ENCODE measurements around the gene MEI4.
"Not testable (repeated sequence)": the region's sequence is repeated elsewhere in the genome, so short reads cannot be mapped to it uniquely, and the experiment has no call there.

Gene MEI4

DNA sequence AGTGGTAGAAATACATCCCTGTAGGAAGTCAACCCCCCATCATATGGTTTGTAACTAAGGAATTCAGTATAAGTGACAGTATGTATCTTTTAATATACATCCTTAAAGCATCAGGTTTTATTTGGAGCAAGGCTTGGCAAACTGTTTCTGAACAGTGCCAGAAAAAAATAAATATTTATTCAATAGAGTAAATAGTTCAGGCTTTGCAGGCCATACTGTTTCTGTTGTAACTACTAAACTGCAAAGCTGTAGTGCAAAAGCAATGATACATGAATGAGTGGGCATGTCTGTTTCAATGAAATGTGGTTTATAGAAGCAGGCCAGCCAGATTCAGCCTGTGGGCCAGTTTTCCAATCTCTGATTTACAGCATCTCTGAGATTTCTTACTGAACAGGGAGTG is 977 bp downstream of the MEI4 start:
- H3K36me3 Mint-ChIP-seq (ENCODE audit: low read depth), result no peaks in the 10 kb centered on the region
- peaks cover 4% of the 10 kb centered on the region for H3K9me3 Mint-ChIP-seq
- no peaks in the 10 kb centered on the region for H3K4me1 Mint-ChIP-seq (ENCODE audit: low read depth)
- H3K4me3 Mint-ChIP-seq, result no peak overlapping the region
- no peak overlapping the region for H3K27ac Mint-ChIP-seq
- no peaks in the 10 kb centered on the region for H3K27me3 Mint-ChIP-seq (ENCODE audit: low read depth)

DNA sequence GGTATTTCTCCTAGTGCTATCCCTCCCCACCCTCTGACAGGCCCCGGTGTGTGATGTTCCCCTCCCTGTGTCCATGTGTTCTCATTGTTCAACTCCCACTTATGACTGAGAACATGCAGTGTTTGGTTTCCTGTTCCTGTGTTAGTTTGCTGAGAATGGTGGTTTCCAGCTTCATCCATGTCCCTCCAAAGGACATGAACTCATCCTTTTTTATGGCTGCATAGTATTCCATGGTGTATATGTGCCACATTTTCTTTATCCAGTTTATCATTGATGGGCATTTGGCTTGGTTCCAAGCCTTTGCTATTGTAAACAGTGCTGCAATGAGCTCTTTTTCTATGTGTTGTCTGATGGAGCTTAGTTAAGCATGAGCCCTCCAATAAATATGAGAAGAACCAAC is 2.2 kb downstream of the MEI4 start:
- H3K27ac Mint-ChIP-seq; H3K4me3 Mint-ChIP-seq; H3K36me3 Mint-ChIP-seq (ENCODE audit: low read depth); H3K9me3 Mint-ChIP-seq; H3K27me3 Mint-ChIP-seq (ENCODE audit: low read depth); H3K4me1 Mint-ChIP-seq (ENCODE audit: low read depth): not testable (repeated sequence)

DNA sequence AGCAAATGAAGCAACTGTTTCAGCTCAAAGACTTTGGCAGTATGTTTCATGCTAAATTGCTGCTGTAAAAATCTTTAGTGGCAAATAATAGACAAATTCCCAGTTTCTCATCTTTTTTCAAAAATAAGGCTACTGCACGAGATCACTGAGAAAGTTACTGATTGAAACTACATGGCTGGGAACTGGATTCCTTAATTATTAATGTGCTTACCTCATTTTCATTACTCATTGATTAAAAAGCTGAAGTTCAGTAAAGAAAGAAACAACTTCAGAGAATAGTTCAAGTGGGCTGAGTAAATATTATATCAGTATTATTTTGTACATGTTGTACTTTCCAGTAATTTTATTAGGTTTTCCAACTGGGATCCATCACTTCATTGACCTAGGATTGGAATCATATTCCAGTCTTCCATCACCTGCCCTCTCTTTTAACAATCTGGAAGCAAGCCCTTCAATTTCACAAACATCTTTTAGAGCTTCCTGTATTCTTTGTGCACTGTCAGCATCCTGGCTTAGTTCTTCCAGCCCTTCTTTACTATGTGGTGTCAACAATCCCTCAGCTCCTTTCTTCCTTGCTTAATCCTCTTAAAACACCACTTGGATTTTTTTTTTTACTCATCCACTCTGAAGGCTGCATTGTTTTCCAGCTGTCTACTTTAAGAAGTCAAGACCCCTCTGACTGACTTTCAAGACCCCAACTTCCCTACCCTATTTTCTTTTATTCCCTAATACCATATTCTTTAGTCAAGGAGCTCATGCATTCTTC is 4.3 kb downstream of the MEI4 start:
- H3K27me3 Mint-ChIP-seq (ENCODE audit: low read depth), result no peaks in the 10 kb centered on the region
- no peak overlapping the region for H3K27ac Mint-ChIP-seq

DNA sequence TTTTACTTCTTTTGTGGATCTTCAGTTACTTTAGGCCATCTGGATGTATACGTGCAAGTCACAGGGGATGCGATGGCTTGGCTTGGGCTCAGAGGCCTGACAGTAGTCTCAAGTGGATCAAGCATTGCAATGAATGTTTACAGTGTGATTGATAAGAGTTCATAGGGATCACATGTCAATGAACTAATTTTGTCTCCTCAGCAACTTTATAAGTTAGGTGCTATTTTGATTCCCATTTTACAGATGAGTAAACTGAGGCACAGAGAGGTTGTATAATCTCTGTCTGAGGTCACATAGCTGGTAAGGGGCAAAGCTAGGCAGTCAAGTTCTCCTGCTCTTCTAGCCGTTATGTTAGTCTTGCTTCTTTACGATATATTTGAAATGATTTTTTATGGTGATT is 13.5 kb downstream of the MEI4 start:
- Mint-ChIP-seq H3K36me3 (ENCODE audit: low read depth) (no peaks in the 10 kb centered on the region), H3K4me1 (ENCODE audit: low read depth) (no peaks in the 10 kb centered on the region), H3K4me3 (no peak overlapping the region), H3K27me3 (ENCODE audit: low read depth) (no peaks in the 10 kb centered on the region), H3K9me3 (peaks cover 13% of the 10 kb centered on the region), H3K27ac (no peak overlapping the region)

More for the DNA sequence above, 4.3 kb downstream of the MEI4 start:
- H3K4me1 Mint-ChIP-seq (ENCODE audit: low read depth), result no peaks in the 10 kb centered on the region
- H3K4me3 Mint-ChIP-seq, result no peak overlapping the region
- H3K36me3 Mint-ChIP-seq (ENCODE audit: low read depth), result no peaks in the 10 kb centered on the region
- peaks cover 4% of the 10 kb centered on the region for H3K9me3 Mint-ChIP-seq

DNA sequence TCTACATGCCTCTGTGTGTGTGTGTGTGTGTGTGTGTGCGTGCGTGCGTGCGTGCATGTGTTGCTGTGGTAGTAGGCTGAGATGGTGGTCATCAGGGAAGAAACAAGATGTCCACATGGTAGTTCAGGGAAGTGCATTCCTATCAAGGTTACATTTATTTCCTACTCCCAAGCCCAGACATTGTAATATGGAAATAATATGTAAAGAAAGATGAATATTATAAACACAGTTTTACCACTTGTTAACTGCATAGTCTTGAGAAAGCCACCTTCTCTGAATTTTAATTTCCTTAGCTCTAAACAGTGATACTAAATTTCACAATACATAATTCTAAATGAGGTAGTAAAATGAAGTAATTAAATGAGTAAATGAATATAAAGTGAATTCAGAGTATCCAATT is 14.0 kb downstream of the MEI4 start:
- H3K36me3 Mint-ChIP-seq (ENCODE audit: low read depth), result no peaks in the 10 kb centered on the region
- no peak overlapping the region for H3K27ac Mint-ChIP-seq
- H3K4me1 Mint-ChIP-seq (ENCODE audit: low read depth), result no peaks in the 10 kb centered on the region
- no peaks in the 10 kb centered on the region for H3K27me3 Mint-ChIP-seq (ENCODE audit: low read depth)
- H3K9me3 Mint-ChIP-seq, result peaks cover 13% of the 10 kb centered on the region
- no peak overlapping the region for H3K4me3 Mint-ChIP-seq

DNA sequence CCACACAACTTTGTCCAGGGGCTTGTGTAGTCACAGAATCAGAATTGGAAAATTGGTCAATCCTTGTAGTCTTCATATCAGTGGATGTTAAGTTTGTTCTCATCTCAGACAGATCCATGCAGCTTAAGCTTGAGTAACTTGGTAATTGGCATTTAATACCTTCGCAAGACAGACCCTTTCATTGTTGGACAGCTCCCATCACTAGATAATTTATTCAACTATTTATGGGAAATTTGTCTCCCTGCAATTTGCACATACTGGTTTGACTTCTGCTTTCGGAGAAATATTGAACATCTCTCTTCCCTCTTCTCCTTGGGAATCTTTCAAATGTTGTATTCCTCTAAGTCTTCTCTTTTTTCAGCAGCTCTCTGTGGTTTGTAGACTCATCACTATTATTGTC is 17.1 kb downstream of the MEI4 start:
- H3K4me3 Mint-ChIP-seq, result no peak overlapping the region
- H3K27me3 Mint-ChIP-seq (ENCODE audit: low read depth), result no peaks in the 10 kb centered on the region
- no peaks in the 10 kb centered on the region for H3K4me1 Mint-ChIP-seq (ENCODE audit: low read depth)
- peaks cover 2% of the 10 kb centered on the region for H3K9me3 Mint-ChIP-seq
- H3K27ac Mint-ChIP-seq, result no peak overlapping the region
- no peaks in the 10 kb centered on the region for H3K36me3 Mint-ChIP-seq (ENCODE audit: low read depth)

DNA sequence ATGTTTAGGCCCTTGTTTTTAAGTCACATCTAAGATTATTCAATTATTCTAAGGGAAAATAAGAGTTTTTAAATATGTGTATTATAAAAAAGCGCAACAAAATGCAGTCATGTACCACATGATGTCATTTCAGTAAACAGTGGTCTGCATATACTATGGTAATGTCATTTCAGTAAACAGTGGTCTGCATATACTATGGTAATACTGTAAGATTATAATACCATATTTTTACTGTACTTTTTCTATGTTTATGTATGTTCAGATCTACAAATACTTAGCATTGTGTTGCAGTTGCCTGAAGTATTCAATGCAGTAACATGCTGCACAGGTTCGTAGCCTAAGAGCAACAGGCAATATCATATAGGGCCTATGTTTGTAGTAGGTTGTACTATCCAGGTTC is 21.4 kb downstream of the MEI4 start:
- Mint-ChIP-seq H3K9me3 (no peaks in the 10 kb centered on the region), H3K4me1 (ENCODE audit: low read depth) (no peaks in the 10 kb centered on the region), H3K36me3 (ENCODE audit: low read depth) (no peaks in the 10 kb centered on the region), H3K27ac (no peak overlapping the region), H3K4me3 (no peak overlapping the region), H3K27me3 (ENCODE audit: low read depth) (no peaks in the 10 kb centered on the region)

DNA sequence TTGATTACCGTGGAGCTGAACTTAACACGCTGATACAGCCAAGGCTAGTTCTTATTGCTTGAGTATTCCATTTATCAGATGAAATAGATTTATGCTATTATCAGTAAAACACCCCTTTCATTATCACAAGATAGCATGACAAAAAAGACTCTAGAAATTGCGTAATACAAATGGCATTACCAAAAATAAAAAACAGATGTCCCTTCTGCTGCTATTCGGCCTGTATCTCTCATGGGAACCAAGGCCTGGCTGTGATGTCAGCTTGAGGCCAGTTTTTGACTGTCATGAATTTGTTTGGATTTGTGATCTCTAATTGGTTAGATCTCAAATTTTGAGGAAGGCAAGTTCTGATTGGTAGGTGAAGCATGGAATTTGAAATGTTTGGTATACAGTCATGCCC is 25.2 kb downstream of the MEI4 start:
- Mint-ChIP-seq H3K4me1 (ENCODE audit: low read depth) (no peaks in the 10 kb centered on the region), H3K9me3 (no peaks in the 10 kb centered on the region), H3K4me3 (no peak overlapping the region), H3K36me3 (ENCODE audit: low read depth) (no peaks in the 10 kb centered on the region), H3K27ac (no peak overlapping the region), H3K27me3 (ENCODE audit: low read depth) (no peaks in the 10 kb centered on the region)

DNA sequence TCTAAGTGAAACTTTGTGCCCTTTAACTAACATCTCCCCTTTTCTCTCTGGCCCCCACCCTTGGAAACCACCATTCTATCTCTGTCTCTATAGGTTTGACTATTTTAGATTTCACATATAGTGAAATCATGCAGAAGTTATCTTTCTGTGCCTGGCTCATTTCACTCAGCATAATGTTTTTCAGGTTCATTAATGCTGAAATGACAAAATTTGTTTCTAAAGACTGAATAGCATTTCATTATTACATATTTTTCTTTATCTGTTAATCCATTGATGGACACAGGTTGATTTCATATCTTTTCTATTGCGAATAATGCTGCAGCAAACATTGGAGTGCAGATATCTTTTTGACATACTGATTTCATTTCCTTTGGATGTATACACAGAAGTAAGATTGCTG is 30.7 kb downstream of the MEI4 start:
- no peak overlapping the region for H3K4me3 Mint-ChIP-seq
- no peaks in the 10 kb centered on the region for H3K9me3 Mint-ChIP-seq
- no peaks in the 10 kb centered on the region for H3K36me3 Mint-ChIP-seq (ENCODE audit: low read depth)
- H3K27ac Mint-ChIP-seq, result no peak overlapping the region
- no peaks in the 10 kb centered on the region for H3K4me1 Mint-ChIP-seq (ENCODE audit: low read depth)
- H3K27me3 Mint-ChIP-seq (ENCODE audit: low read depth), result no peaks in the 10 kb centered on the region

DNA sequence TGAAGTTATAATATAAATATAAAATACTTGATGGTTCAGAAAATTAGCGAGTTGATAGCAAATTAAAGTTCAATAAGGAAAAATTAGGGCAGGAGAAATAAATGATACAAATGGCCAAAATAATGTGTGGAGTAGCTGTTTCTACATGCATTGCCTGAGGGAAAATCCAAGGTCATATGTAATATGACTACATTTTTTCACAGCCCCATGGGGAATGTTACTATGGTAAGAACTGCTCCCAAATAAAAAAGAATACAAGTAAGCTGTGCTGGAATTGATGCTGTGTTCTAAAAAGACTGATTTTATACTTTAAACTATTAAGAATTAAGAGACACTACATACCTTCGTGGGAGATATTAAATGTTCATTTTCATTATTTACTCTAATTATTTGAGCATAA is 34.1 kb downstream of the MEI4 start:
- Mint-ChIP-seq H3K27ac (no peak overlapping the region), H3K36me3 (ENCODE audit: low read depth) (no peaks in the 10 kb centered on the region), H3K4me3 (no peak overlapping the region), H3K27me3 (ENCODE audit: low read depth) (no peaks in the 10 kb centered on the region), H3K9me3 (no peaks in the 10 kb centered on the region), H3K4me1 (ENCODE audit: low read depth) (no peaks in the 10 kb centered on the region)

DNA sequence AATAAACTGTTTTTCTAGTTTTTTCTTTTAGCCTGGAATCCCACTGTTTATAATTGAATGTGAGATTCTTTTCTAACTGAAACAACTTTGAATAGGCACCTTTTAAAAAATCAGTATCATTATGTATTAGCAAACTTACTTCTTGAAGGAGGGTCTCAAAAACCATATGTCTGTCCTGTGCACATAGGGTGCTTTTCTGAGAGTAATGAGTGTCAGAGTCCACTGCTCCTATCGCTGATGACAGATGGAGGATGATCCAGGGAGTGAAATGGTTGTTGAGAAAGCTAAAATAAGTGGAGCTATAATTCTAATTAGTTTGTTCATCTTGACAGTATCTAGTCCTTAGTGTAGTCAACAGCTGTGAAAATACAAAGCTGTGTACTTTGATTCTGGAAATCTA is 35.8 kb downstream of the MEI4 start:
- Mint-ChIP-seq H3K4me1 (ENCODE audit: low read depth) (no peaks in the 10 kb centered on the region), H3K9me3 (no peaks in the 10 kb centered on the region)

DNA sequence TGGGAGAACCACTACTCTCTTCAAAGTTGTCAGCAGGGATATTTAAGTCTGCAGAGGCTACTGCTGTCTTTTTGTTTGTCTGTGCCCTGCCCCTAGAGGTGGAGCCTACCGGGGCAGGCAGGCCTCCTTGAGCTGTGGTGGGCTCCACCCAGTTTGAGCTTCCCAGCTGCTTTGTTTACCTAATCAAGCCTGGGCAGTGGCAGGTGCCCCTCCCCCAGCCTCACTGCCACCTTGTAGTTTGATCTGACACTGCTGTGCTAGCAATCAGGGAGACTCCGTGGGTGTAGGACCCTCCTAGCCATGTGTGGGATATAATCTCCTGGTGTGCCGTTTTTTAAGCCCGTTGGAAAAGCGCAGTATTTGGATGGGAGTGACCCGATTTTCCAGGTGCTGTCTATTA is 47.3 kb downstream of the MEI4 start:
- H3K27ac Mint-ChIP-seq; H3K9me3 Mint-ChIP-seq; H3K4me3 Mint-ChIP-seq; H3K4me1 Mint-ChIP-seq (ENCODE audit: low read depth); H3K36me3 Mint-ChIP-seq (ENCODE audit: low read depth); H3K27me3 Mint-ChIP-seq (ENCODE audit: low read depth): not testable (repeated sequence)

More for the DNA sequence above, 35.8 kb downstream of the MEI4 start:
- Mint-ChIP-seq H3K27me3 (ENCODE audit: low read depth) (no peaks in the 10 kb centered on the region), H3K36me3 (ENCODE audit: low read depth) (no peaks in the 10 kb centered on the region), H3K27ac (no peak overlapping the region), H3K4me3 (no peak overlapping the region)

DNA sequence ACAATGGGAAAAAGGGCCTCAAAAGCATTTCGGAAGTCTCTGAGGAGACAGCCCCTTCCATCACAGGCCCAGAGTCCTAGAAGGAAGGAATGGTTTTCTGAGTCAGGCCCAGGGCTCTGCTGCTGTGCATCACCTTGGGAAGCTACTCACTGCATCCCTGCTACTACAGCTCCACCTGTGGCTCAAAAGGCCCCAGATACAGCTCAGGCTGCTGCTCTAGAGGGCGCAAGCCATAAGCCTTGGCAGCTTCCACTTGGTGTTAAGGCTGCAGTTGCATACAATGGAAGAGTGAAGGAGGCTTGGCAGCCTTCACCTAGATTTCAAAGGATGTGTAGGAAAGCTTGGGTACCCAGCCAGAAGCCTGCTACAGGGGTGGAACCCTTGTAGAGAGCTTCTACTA is 54.8 kb downstream of the MEI4 start:
- H3K4me1 Mint-ChIP-seq (ENCODE audit: low read depth), result no peaks in the 10 kb centered on the region
- no peak overlapping the region for H3K27ac Mint-ChIP-seq
- H3K9me3 Mint-ChIP-seq, result peaks cover 10% of the 10 kb centered on the region
- H3K4me3 Mint-ChIP-seq, result no peak overlapping the region
- H3K27me3 Mint-ChIP-seq (ENCODE audit: low read depth), result no peaks in the 10 kb centered on the region
- no peaks in the 10 kb centered on the region for H3K36me3 Mint-ChIP-seq (ENCODE audit: low read depth)

DNA sequence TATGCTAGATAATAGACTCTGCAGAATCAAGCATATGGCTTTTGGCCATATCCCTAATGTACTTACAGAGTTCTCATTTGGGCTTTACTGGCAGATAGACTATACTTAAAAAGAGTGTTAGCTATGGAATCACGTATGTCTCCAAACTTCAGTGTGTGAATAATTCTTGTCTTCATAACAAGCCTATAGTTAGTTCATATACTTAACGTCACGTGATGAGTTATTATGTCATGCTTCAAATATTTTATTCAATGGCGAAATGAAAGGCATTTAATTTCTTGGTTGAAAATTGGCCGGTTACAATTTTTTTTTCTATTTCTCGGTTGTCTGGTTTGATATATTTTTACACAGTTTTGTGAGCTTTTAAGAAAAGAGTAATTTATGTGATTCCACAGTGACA is 62.7 kb downstream of the MEI4 start:
- no peaks in the 10 kb centered on the region for H3K4me1 Mint-ChIP-seq (ENCODE audit: low read depth)
- H3K27ac Mint-ChIP-seq, result no peak overlapping the region
- no peaks in the 10 kb centered on the region for H3K36me3 Mint-ChIP-seq (ENCODE audit: low read depth)
- H3K27me3 Mint-ChIP-seq (ENCODE audit: low read depth), result no peaks in the 10 kb centered on the region
- H3K4me3 Mint-ChIP-seq, result no peak overlapping the region
- H3K9me3 Mint-ChIP-seq, result peaks cover 17% of the 10 kb centered on the region

DNA sequence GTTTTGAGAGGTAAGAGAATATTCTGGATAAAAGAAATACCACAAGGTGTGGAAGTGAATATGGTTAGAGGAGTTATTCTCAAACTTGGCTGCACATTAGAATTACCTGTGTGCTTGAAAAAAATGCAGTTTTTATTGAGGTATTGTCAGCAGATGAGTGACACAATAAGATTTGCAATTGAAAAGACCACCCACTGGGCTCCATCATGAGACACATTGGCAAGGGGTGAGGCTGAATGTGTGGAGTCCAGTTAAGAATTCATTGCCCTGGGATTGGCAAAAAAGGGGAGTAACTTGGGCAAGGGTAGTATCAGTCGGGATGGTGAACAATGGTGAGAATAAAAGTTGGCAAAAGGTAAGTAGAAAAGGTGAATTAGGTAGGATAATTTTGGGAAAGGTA is 63.5 kb downstream of the MEI4 start:
- H3K36me3 Mint-ChIP-seq (ENCODE audit: low read depth), result no peaks in the 10 kb centered on the region
- no peaks in the 10 kb centered on the region for H3K4me1 Mint-ChIP-seq (ENCODE audit: low read depth)
- H3K9me3 Mint-ChIP-seq, result peaks cover 17% of the 10 kb centered on the region
- no peak overlapping the region for H3K4me3 Mint-ChIP-seq
- no peak overlapping the region for H3K27ac Mint-ChIP-seq
- H3K27me3 Mint-ChIP-seq (ENCODE audit: low read depth), result no peaks in the 10 kb centered on the region

DNA sequence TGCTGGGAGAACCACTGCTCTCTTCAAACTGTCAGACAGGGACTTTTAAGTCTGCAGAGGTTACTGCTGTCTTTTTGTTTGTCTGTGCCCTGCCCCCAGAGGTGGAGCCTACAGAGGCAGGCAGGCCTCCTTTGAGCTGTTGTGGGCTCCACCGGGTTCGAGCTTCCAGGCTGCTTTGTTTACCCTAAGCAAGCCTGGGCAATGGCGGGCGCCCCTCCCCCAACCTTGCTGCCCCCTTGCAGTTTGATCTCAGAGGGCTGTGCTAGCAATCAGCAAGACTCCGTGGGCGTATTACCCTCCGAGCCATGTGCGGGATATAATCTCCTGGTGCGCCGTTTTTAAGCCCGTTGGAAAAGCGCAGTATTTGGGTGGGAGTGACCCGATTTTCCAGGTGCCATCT is 83.2 kb downstream of the MEI4 start:
- H3K27ac Mint-ChIP-seq; H3K36me3 Mint-ChIP-seq (ENCODE audit: low read depth): not testable (repeated sequence)

More for the DNA sequence above, 83.2 kb downstream of the MEI4 start:
- not testable (repeated sequence) for H3K4me1 Mint-ChIP-seq (ENCODE audit: low read depth); H3K27me3 Mint-ChIP-seq (ENCODE audit: low read depth); H3K4me3 Mint-ChIP-seq
- peaks cover 27% of the 10 kb centered on the region for H3K9me3 Mint-ChIP-seq

All from T-helper 1 cell treated with Interleukin-12 subunit alpha and Interleukin-12 subunit beta and Interleukin-4 antibody, amounts not matched to agents 30 μg/mL and 1 μg/mL, for 36 hours (primary cell).